Ramos (cell line): ENCODE results near the gene RNF19B.
"Not testable (repeated sequence)": the region's sequence is repeated elsewhere in the genome, so short reads cannot be mapped to it uniquely, and the experiment has no call there.

Experiments
- in situ Hi-C: fragments of 300-500 bp; cut with MboI; formaldehyde crosslinking; loops from one replicate; pipeline ENCODE4 v1.14.3; 2022; ENCODE audit warnings: low sequenced_read_pairs; ENCODE audit not compliant: unreplicated experiment

Gene RNF19B

GRCh38 chr1:32964461-32965250 is at the start of gene RNF19B:
TSS of gene RNF19B (minus strand) at chr1:32964809. CDS start at chr1:32964685, 124 bp downstream.
- in situ Hi-C loops, result no loop called here

GRCh38 chr1:33013791-33014190 is 49.2 kb upstream of the RNF19B start:
- in situ Hi-C loops, result no loop called here

- in situ Hi-C loops, result no loop called here
Observed at GRCh38 chr1:33012165-33012564, 47.6 kb upstream of the RNF19B start.

- in situ Hi-C loops, result no loop called here
Observed at GRCh38 chr1:33010932-33011731, 46.5 kb upstream of the RNF19B start.

- in situ Hi-C loops, result no loop called here
Observed at GRCh38 chr1:33009561-33009960, 45.0 kb upstream of the RNF19B start.

- in situ Hi-C loops, result no loop called here
Observed at GRCh38 chr1:33008051-33008914, 43.7 kb upstream of the RNF19B start.

- in situ Hi-C loops, result no loop called here
Observed at GRCh38 chr1:33007190-33008050, 42.8 kb upstream of the RNF19B start.

- in situ Hi-C loops, result no loop called here
Observed at GRCh38 chr1:33005838-33006421, 41.3 kb upstream of the RNF19B start.

- in situ Hi-C loops, result no loop called here
Observed at GRCh38 chr1:33005117-33005837, 40.7 kb upstream of the RNF19B start.

- in situ Hi-C loops, result no loop called here
Observed at GRCh38 chr1:33004613-33005012, 40.0 kb upstream of the RNF19B start.

GRCh38 chr1:33003657-33004056 is 39.0 kb upstream of the RNF19B start:
- in situ Hi-C loops, result no loop called here

GRCh38 chr1:33002006-33002405 is 37.4 kb upstream of the RNF19B start:
- in situ Hi-C loops, result no loop called here

- in situ Hi-C loops, result no loop called here
Observed at GRCh38 chr1:33001282-33001681, 36.7 kb upstream of the RNF19B start.

GRCh38 chr1:33000427-33001026 is 35.9 kb upstream of the RNF19B start:
- in situ Hi-C loops, result no loop called here

GRCh38 chr1:32998997-32999396 is 34.4 kb upstream of the RNF19B start:
- in situ Hi-C loops, result no loop called here

- in situ Hi-C loops, result no loop called here
Observed at GRCh38 chr1:32998064-32998463, 33.5 kb upstream of the RNF19B start.

- in situ Hi-C loops, result no loop called here
Observed at GRCh38 chr1:32997381-32997891, 32.8 kb upstream of the RNF19B start.

GRCh38 chr1:32993324-32993636 is 28.7 kb upstream of the RNF19B start:
- in situ Hi-C loops, result not testable (repeated sequence)
